ENCODE measurements around the gene SPHK1.

GRCh38 chr17:76336756-76337412, 47.5 kb upstream of the SPHK1 start:
- no peak for TF ChIP-seq CTCF (IDR thresholded peaks at IDR 0.05; ENCODE audit: low read length)
- TF ChIP-seq EZH2 (IDR thresholded peaks at IDR 0.05; ENCODE audit: borderline replicate concordance, low read length), result no peak

Measured in OCI-LY1 (cell line).